ENCODE data around the gene VGLL2. TPM values are rescaled to one million over a fixed set of nuclear protein-coding genes. Genes with fewer than 3 reads are reported as not detected.
A peak's percentile ranks its signal among the peaks of the same experiment; 100 is the strongest.

VGLL2 gene
- polyA plus RNA-seq, 2 of the 4 experiments (the other 2 are of a cell fraction) = not detected

DNA sequence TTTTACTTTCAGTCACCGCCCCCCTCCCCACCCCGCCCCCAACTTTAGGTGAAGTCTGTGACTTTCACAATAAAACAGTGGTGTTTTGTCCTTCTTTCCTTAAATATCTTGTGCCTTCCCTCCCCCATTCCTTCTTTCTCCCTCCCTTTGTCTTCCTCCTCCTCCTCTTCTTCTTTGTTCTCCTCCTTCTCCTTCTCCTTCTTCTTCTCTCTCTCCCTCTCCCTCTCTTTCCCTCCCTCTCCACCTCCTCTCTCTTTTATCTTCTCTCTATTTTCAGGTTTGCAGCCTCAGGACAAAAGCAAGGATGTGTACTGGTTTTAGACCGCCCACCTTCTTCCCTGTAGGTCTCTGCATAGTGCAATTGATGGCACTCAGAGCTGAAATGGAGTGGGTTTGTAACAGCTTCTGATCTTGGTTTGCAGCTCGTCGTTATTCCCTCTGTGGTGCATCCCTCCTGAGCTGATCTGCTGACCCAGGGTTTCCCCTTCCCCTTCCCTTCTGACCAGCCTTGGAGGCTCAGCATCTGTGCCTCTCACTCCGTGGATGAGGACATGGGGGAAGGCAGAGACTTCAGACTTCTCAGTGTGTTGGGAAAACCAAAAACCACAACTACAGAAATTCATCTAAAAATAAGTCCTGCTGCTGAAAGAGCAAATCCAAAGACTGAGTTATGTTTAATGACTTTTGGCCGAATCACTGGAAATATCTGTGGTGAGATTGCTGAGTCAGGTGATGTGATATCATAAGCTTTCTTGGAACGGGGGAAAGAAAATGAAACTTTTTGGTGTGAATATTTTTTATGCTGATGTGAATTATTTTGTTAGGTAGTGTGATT, 6.9 kb downstream of the VGLL2 start:
- ChIA-PET CTCF (no interaction called here), POLR2A (no interaction called here)
- no peaks in the 10 kb centered on the region for H3K9me3 ChIP-seq
- no peaks in the 10 kb centered on the region for H3K4me1 ChIP-seq
- WGBS (ENCODE audit: missing lambda C conversion rate) = 0% methylated on average over 7 of the region's 8 CpGs
- no peak for ATAC-seq
- no peak for DNase-seq (ENCODE audit: low read depth in 1 of 2, low spot score in 1 of 2)
- no peak for FAIRE-seq
- no peak overlapping the region for H3K27ac ChIP-seq
- no peak overlapping the region for H3K4me3 ChIP-seq
- TF ChIP-seq CBX2 (IDR thresholded peaks at IDR 0.05; ENCODE audit: borderline replicate concordance, low read depth) (no peak), MAFK (IDR thresholded peaks at IDR 0.05; ENCODE audit: partially characterized antibody) (peak; percentile 60)
- no peak overlapping the region for H3K4me2 ChIP-seq

DNA sequence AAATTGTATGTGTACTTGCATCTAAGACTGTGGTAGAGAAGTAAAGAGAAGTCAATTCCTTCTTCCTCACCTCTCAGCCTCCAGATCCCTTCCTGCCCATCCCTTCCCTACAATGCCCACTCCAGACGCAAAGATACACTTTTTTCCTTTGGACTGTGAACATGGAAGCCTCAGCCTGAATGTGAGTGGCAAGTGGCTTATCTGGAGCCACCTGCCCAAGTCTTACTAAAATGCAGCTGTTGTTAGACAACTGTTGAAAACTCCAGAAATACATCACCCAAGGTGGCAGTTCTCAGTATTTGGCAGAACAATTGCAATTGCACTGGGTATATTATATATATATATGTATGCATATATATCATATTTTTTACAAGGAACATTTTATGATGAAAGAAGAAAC, 7.5 kb downstream of the VGLL2 start:
- Histone ChIP-seq H3K9me3 (no peaks in the 10 kb centered on the region), H3K4me1 (no peaks in the 10 kb centered on the region), H3K4me3 (no peak overlapping the region), H3K4me2 (no peak overlapping the region), H3K27ac (no peak overlapping the region)
- TF ChIP-seq ZFP36 (IDR thresholded peaks at IDR 0.05; ENCODE audit: borderline replicate concordance, partially characterized antibody) = no peak
- no peak for TF ChIP-seq MYC (IDR thresholded peaks at IDR 0.05; ENCODE audit: borderline replicate concordance, low read length)
- TF ChIP-seq RFX5 (IDR thresholded peaks at IDR 0.05) = no peak
- TF ChIP-seq CBX8 (IDR thresholded peaks at IDR 0.05) = no peak
- TF ChIP-seq, protein P1, sequence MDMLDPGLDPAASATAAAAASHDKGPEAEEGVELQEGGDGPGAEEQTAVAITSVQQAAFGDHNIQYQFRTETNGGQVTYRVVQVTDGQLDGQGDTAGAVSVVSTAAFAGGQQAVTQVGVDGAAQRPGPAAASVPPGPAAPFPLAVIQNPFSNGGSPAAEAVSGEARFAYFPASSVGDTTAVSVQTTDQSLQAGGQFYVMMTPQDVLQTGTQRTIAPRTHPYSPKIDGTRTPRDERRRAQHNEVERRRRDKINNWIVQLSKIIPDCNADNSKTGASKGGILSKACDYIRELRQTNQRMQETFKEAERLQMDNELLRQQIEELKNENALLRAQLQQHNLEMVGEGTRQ (IDR thresholded peaks at IDR 0.05) = no peak
- no peak for TF ChIP-seq PHF8 (IDR thresholded peaks at IDR 0.05; ENCODE audit: borderline replicate concordance, low read depth)
- no peak for TF ChIP-seq ZC3H11A (IDR thresholded peaks at IDR 0.05)
- no peak for TF ChIP-seq NR3C1 (IDR thresholded peaks at IDR 0.05)
- TF ChIP-seq POLR2AphosphoS2 (conservative IDR thresholded peaks at IDR 0.05; ENCODE audit: low read length) = no peak
- TF ChIP-seq CEBPB (IDR thresholded peaks at IDR 0.05) = no peak
- no peak for TF ChIP-seq POLR2A (IDR thresholded peaks at IDR 0.05; ENCODE audit: low read length)
- TF ChIP-seq BHLHE40 (IDR thresholded peaks at IDR 0.05; ENCODE audit: low read depth, low read length) = no peak
- TF ChIP-seq ZNF302 (CRISPR knock-in tag; IDR thresholded peaks at IDR 0.05) = no peak
- POLR2A ChIA-PET = no interaction called here
- CTCF ChIA-PET = no interaction called here
- no peak for DNase-seq (ENCODE audit: low read depth in 1 of 2, low spot score in 1 of 2)
- WGBS (ENCODE audit: missing lambda C conversion rate) = 28% methylated on average over 1 of the region's 1 CpG
- no peak for ATAC-seq
- FAIRE-seq = no peak

DNA sequence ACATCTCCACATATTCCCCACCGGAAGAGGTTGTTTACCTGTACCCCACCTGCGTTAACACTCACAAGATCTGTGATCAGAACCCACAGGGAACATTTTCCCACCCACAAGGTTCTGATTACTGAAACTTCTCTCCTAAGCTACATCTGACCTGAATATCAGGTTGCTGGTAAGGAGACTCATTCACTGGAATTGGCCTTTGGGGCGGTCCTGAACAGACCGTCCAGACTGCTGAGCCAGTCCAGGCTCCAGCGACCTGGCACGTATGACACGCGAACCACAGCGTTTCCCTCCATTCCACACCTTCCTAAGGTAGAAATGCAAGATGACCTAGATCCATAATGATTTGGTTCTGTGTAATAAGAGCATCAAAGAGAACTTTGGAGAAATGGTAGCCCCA, 9.8 kb downstream of the VGLL2 start:
- no peak for FAIRE-seq
- no peak for TF ChIP-seq HOXB13 (CRISPR knock-in tag; IDR thresholded peaks at IDR 0.05; ENCODE audit: low read depth)
- no peak for TF ChIP-seq EP300 (IDR thresholded peaks at IDR 0.05)
- TF ChIP-seq, protein P2, sequence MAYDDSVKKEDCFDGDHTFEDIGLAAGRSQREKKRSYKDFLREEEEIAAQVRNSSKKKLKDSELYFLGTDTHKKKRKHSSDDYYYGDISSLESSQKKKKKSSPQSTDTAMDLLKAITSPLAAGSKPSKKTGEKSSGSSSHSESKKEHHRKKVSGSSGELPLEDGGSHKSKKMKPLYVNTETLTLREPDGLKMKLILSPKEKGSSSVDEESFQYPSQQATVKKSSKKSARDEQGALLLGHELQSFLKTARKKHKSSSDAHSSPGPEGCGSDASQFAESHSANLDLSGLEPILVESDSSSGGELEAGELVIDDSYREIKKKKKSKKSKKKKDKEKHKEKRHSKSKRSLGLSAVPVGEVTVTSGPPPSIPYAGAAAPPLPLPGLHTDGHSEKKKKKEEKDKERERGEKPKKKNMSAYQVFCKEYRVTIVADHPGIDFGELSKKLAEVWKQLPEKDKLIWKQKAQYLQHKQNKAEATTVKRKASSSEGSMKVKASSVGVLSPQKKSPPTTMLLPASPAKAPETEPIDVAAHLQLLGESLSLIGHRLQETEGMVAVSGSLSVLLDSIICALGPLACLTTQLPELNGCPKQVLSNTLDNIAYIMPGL (CRISPR knock-in tag; IDR thresholded peaks at IDR 0.05; ENCODE audit: borderline replicate concordance) = no peak
- TF ChIP-seq CHD4 (IDR thresholded peaks at IDR 0.05; ENCODE audit: borderline replicate concordance) = no peak
- TF ChIP-seq NPAS2 (CRISPR knock-in tag; IDR thresholded peaks at IDR 0.05; ENCODE audit: borderline replicate concordance) = no peak
- no peak for TF ChIP-seq RCOR1 (IDR thresholded peaks at IDR 0.05; ENCODE audit: low read depth, low read length)
- Histone ChIP-seq H3K4me1 (no peaks in the 10 kb centered on the region), H3K9me3 (no peaks in the 10 kb centered on the region), H3K4me2 (no peak overlapping the region), H3K27ac (no peak overlapping the region), H3K4me3 (no peak overlapping the region)
- DNase-seq (ENCODE audit: low read depth in 1 of 2, low spot score in 1 of 2) = no peak
- 42% methylated on average over 9 of the region's 9 CpGs for WGBS (ENCODE audit: missing lambda C conversion rate)
- ChIA-PET POLR2A (no interaction called here), CTCF (no interaction called here)
- no peak for ATAC-seq

All from A549 (cell line).